HUES6 (cell line): ENCODE results near the gene GTF2A1.

ENCODE experiments used
- H3K27ac ChIP-seq: 2 replicates; pipeline ENCODE4 v1.7.0; 2013; ENCODE audit warnings: low read depth, mild to moderate bottlenecking, low read length, inconsistent platforms
- H3K27me3 ChIP-seq: 2 replicates; pipeline ENCODE4 v1.6.1; 2013; ENCODE audit warnings: low read length; ENCODE audit not compliant: control insufficient read depth, insufficient read depth
- H3K36me3 ChIP-seq: 2 replicates; pipeline ENCODE4 v1.6.1; 2013; ENCODE audit warnings: low read length; ENCODE audit not compliant: control insufficient read depth, insufficient read depth
- H3K4me1 ChIP-seq: 2 replicates; pipeline ENCODE4 v1.6.1; 2013; ENCODE audit warnings: low read length; ENCODE audit not compliant: control insufficient read depth, insufficient read depth
- H3K4me3 ChIP-seq: 2 replicates; pipeline ENCODE4 v1.5.1; 2013; ENCODE audit warnings: low read depth, low read length
- H3K9ac ChIP-seq: one replicate; pipeline ENCODE4 v1.6.1; 2013; ENCODE audit warnings: mild to moderate bottlenecking, low read length
- H3K9me3 ChIP-seq: 2 replicates; pipeline ENCODE4 v1.6.1; 2013; ENCODE audit warnings: low read depth, low read length; ENCODE audit not compliant: control insufficient read depth, insufficient read depth

GTF2A1 gene

GRCh38 chr14:81162941-81163340 is 57.8 kb downstream of the GTF2A1 start:
- Histone ChIP-seq H3K27ac (no peak overlapping the region), H3K27me3 (no peaks in the 10 kb centered on the region), H3K4me3 (no peak overlapping the region), H3K4me1 (peaks cover 2% of the 10 kb centered on the region; the same call in 1 of the 2 replicates), H3K9me3 (no peaks in the 10 kb centered on the region), H3K36me3 (no peaks in the 10 kb centered on the region), H3K9ac (no peak overlapping the region)

GRCh38 chr14:81161749-81162148 is 59.0 kb downstream of the GTF2A1 start:
- H3K4me1 ChIP-seq, result peaks cover 2% of the 10 kb centered on the region; the same call in 1 of the 2 replicates
- no peaks in the 10 kb centered on the region for H3K9me3 ChIP-seq
- H3K27me3 ChIP-seq, result no peaks in the 10 kb centered on the region
- no peak overlapping the region for H3K4me3 ChIP-seq
- H3K9ac ChIP-seq, result no peak overlapping the region
- H3K36me3 ChIP-seq, result no peaks in the 10 kb centered on the region
- no peak overlapping the region for H3K27ac ChIP-seq

GRCh38 chr14:81161088-81161487 is 59.7 kb downstream of the GTF2A1 start:
- Histone ChIP-seq H3K9me3 (no peaks in the 10 kb centered on the region), H3K4me3 (no peak overlapping the region)

DNA sequence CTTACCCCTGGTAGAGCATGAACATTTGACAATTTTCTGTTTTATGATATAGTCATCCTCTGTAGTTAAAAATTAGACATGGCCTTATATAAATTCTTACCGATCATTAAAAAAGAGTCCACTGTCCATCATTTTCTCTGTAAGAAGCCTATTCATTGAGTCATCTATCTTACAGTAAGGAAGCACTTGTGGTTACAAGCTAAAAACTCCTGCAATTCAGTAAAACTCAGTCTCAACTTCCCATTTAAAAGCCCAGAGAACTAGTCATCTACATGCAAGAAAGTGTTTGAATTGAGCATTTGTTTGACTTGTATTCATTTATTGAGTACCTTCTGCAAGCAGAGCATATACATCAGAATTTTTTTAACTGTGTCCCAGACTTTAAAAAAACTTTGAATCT is 63.3 kb downstream of the GTF2A1 start:
- H3K27me3 ChIP-seq, result no peaks in the 10 kb centered on the region
- H3K4me1 ChIP-seq, result no peaks in the 10 kb centered on the region
- no peak overlapping the region for H3K9ac ChIP-seq
- H3K36me3 ChIP-seq, result no peaks in the 10 kb centered on the region
- H3K27ac ChIP-seq, result no peak overlapping the region
- no peaks in the 10 kb centered on the region for H3K9me3 ChIP-seq
- no peak overlapping the region for H3K4me3 ChIP-seq

More at GRCh38 chr14:81161088-81161487, 59.7 kb downstream of the GTF2A1 start:
- Histone ChIP-seq H3K27me3 (no peaks in the 10 kb centered on the region), H3K9ac (no peak overlapping the region), H3K4me1 (peaks cover 2% of the 10 kb centered on the region; the same call in 1 of the 2 replicates), H3K27ac (no peak overlapping the region), H3K36me3 (no peaks in the 10 kb centered on the region)

- no peaks in the 10 kb centered on the region for H3K36me3 ChIP-seq
- H3K9me3 ChIP-seq, result no peaks in the 10 kb centered on the region
- H3K9ac ChIP-seq, result no peak overlapping the region
- H3K27me3 ChIP-seq, result no peaks in the 10 kb centered on the region
- no peak overlapping the region for H3K4me3 ChIP-seq
- no peak overlapping the region for H3K27ac ChIP-seq
- no peaks in the 10 kb centered on the region for H3K4me1 ChIP-seq
Observed at GRCh38 chr14:81153187-81153586, 67.6 kb downstream of the GTF2A1 start.

- H3K9me3 ChIP-seq, result no peaks in the 10 kb centered on the region
- no peak overlapping the region for H3K27ac ChIP-seq
- H3K4me1 ChIP-seq, result no peaks in the 10 kb centered on the region
- H3K9ac ChIP-seq, result no peak overlapping the region
- no peaks in the 10 kb centered on the region for H3K36me3 ChIP-seq
- no peak overlapping the region for H3K4me3 ChIP-seq
- no peaks in the 10 kb centered on the region for H3K27me3 ChIP-seq
Observed at GRCh38 chr14:81148635-81149034, 72.1 kb downstream of the GTF2A1 start.

GRCh38 chr14:81147140-81147897 is 73.4 kb downstream of the GTF2A1 start:
- Histone ChIP-seq H3K4me1 (no peaks in the 10 kb centered on the region), H3K4me3 (no peak overlapping the region), H3K36me3 (no peaks in the 10 kb centered on the region), H3K9ac (no peak overlapping the region), H3K9me3 (no peaks in the 10 kb centered on the region), H3K27ac (no peak overlapping the region), H3K27me3 (no peaks in the 10 kb centered on the region)

- H3K27ac ChIP-seq, result no peak overlapping the region
- no peaks in the 10 kb centered on the region for H3K4me1 ChIP-seq
- no peaks in the 10 kb centered on the region for H3K36me3 ChIP-seq
- no peak overlapping the region for H3K4me3 ChIP-seq
- no peak overlapping the region for H3K9ac ChIP-seq
- no peaks in the 10 kb centered on the region for H3K27me3 ChIP-seq
- H3K9me3 ChIP-seq, result no peaks in the 10 kb centered on the region
Observed at GRCh38 chr14:81144824-81145603, 75.7 kb downstream of the GTF2A1 start.

DNA sequence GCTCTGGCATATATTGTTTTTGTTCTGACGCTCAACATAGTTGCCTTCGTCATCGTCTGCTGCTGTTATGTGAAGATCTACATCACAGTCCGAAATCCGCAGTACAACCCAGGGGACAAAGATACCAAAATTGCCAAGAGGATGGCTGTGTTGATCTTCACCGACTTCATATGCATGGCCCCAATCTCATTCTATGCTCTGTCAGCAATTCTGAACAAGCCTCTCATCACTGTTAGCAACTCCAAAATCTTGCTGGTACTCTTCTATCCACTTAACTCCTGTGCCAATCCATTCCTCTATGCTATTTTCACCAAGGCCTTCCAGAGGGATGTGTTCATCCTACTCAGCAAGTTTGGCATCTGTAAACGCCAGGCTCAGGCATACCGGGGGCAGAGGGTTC is 77.0 kb downstream of the GTF2A1 start:
- no peaks in the 10 kb centered on the region for H3K4me1 ChIP-seq
- no peak overlapping the region for H3K4me3 ChIP-seq
- H3K27me3 ChIP-seq, result no peaks in the 10 kb centered on the region
- no peak overlapping the region for H3K9ac ChIP-seq
- H3K36me3 ChIP-seq, result no peaks in the 10 kb centered on the region
- no peaks in the 10 kb centered on the region for H3K9me3 ChIP-seq
- no peak overlapping the region for H3K27ac ChIP-seq

DNA sequence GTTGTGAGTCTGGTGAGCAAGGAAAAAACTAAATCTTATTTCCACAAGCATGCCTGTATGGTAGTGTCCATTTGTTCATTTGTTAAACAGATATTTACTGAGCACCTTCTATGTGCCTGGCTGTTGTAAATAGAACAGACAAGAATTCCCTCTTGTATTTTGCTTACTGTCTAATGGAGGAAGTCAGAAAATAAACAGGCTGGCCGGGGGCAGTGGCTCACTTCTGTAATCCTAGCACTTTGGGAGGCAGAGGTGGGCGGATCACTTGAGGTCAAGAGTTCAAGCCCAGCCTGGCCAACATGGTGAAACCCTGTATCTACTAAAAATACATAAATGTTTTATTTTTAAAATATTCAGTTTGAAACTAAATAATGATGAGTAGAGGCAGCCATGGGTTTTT is 79.3 kb downstream of the GTF2A1 start:
- Histone ChIP-seq H3K4me1 (no peaks in the 10 kb centered on the region), H3K27me3 (no peaks in the 10 kb centered on the region), H3K9ac (no peak overlapping the region), H3K9me3 (no peaks in the 10 kb centered on the region), H3K27ac (no peak overlapping the region), H3K4me3 (no peak overlapping the region), H3K36me3 (no peaks in the 10 kb centered on the region)

DNA sequence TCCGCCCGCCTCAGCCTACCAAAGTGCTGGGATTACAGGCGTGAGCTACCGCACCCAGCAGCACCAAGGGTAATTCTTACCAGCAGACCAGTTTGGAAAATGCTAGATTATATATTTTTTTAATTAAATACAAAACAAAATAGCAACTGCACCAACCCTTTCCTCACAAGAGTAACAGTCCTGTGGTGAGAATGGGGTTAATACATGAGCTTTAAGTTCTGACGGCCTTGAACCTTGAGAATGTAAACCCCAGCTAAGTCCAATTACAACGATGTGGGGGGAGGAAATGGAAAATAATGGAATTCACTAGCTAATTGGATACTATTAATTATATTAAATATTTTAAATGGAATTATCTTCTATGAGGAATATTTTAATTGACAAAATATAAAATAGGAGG is 82.3 kb downstream of the GTF2A1 start:
- H3K9ac ChIP-seq, result no peak overlapping the region
- H3K9me3 ChIP-seq, result no peaks in the 10 kb centered on the region
- no peaks in the 10 kb centered on the region for H3K27me3 ChIP-seq
- H3K27ac ChIP-seq, result no peak overlapping the region
- no peak overlapping the region for H3K4me3 ChIP-seq
- no peaks in the 10 kb centered on the region for H3K36me3 ChIP-seq
- no peaks in the 10 kb centered on the region for H3K4me1 ChIP-seq
